ENCODE data around the gene RESP18.
"Not testable (repeated sequence)": the region's sequence is repeated elsewhere in the genome, so short reads cannot be mapped to it uniquely, and the experiment has no call there.

RESP18 gene

DNA sequence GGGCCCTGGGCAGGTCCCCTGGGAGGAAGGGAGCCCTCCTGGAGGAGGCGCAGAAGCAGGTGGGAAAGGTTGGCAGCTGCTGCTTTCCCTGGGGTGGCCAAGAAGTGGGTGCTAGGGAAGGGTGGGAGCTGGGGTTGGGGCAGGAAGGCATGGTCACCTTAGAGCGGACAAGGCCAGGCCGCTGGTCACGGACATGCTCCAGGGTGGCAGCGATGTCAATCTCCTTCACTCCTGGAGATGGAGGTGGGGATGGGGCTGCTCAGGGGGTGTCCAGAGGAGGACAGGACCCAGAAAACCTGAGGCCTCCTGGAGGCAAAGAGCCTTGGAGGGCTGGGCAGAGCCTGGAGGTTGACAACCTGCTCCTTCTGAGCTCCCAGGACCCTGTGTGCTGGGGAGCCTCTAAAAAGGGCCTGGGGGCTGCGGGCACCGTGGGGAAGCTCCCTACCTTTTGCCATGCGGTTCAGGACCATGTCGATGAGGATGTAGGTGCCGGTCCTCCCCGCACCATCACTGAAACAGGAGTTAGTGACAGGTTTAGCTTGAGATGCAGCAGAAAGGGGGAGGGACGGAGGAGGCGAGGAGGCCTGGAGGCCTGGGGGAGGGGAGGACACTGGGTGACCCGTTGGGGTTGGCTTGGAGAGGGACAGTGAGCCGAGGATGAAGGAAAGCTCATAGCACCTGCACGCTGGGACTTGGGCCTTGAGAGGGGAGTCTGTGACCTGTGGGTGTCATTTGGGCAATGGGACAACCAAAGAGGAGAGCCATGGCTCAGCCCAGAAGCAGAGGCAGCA lies 42.0 kb downstream of the RESP18 start:
- DNase-seq: no peak

- no peak for DNase-seq
Observed at GRCh38 chr2:219289537-219290361, 42.8 kb downstream of the RESP18 start.

DNA sequence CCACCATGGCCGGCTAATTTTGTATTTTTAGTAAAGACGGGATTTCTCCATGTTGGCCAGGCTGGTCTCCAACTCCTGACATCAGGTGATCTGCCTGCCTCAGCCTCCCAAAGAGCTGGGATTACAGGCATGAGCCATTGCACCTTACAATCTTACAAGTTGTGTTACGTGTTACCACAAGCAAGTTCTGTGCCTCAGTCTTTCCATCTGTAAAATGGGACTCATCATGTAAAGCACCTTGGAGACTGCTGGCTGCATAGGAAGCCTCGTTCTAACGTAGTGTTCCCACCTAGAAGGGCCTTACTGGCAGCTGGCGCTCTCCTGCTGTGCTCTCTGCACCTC lies 43.4 kb downstream of the RESP18 start:
- DNase-seq: no peak

DNA sequence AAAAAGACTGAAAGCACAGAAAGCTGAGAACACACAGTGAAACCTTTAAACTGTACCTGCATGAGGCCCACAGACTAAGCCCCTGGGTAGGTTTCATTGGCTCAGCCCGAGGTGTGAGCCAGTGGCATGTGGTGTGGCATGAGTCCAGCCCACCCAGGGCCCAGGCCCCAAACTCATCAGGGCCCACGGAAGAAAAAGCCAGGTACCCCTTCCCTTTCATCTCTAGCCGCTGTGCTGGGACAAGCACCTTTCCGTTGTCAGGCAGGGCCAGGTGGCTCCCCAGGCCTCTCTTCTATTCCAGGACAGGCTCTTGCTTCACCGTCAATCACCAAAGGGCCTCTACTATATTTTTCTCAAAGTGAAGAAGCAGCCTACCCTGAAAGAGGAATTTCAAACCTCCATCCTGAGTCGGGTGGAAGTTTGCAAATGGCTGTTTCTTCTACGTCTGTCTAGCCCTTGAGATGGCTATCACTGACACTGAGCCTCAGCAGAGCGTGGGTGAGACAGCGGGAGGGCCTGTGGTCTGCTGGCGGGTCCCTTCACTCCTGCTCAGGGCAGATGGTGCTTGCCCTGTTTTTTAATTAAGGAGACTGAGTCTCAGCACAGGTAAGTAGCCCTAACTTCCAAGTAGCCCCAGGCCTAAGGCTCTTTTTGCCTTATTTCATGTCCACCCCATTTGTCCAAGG lies 44.8 kb downstream of the RESP18 start:
- no peak for DNase-seq

- DNase-seq: not testable (repeated sequence)
Observed at GRCh38 chr2:219287116-219287440, 45.5 kb downstream of the RESP18 start.

DNA sequence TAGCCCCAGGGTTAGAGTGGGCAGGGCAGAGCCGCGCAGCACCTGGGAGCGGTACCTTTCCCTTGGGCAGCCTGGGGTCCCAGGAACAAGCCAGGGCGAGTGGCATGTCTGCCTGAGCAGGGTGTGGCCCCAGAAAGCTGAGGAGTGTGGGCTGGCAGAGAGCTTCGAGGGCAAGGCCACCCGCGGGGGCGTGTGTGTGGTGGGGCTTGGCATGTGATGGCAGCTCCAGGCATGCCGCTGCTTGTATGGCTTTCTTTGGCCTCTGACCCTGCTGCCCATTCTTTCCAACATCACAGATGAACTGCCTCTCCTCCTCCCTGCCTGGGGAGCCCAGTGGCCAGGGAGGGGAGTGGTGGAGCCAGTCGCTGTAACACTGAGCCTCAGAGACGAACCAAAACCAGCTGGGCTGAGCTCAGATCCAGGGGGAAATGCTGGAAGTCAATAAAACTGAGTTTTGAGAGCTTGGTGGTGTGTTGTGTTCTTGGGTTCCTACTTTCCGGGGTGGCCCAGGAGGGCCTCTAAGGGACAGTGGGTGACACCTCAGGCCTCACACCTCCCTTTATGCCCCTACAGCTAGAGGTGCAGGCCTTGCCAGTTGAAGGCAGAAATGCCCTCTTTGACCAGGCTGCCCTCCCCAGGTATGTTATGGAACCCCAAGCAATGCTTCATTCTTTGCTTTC lies 46.0 kb downstream of the RESP18 start:
- DNase-seq: no peak

DNA sequence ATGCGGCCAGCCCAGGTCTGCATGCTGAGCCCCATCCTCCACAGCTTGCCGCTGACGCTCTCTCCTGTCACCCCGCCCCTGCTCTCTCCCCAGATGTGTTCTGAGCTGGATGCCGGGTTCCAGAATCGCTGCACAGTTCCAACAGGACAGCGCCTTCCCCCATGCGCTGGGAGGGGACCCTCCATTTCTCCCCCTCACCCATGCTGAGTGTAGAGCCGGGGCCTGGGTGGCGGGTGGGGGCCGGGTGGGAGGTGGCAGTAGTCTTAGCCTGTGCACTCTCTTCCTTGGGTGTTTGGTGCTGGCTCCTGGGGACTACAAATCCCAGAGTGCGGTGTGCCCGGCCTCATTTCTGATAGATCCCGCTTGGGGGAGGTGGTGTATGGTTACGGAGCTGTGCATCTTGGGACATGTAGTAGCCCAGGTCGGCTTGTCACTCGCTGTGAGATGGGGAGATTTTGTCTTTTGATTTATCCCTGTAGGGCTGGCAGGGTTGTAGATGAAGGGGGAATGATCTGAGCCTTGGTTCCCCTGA lies 46.6 kb downstream of the RESP18 start:
- no peak for DNase-seq

- no peak for DNase-seq
Observed at GRCh38 chr2:219285373-219285735, 47.2 kb downstream of the RESP18 start.

DNA sequence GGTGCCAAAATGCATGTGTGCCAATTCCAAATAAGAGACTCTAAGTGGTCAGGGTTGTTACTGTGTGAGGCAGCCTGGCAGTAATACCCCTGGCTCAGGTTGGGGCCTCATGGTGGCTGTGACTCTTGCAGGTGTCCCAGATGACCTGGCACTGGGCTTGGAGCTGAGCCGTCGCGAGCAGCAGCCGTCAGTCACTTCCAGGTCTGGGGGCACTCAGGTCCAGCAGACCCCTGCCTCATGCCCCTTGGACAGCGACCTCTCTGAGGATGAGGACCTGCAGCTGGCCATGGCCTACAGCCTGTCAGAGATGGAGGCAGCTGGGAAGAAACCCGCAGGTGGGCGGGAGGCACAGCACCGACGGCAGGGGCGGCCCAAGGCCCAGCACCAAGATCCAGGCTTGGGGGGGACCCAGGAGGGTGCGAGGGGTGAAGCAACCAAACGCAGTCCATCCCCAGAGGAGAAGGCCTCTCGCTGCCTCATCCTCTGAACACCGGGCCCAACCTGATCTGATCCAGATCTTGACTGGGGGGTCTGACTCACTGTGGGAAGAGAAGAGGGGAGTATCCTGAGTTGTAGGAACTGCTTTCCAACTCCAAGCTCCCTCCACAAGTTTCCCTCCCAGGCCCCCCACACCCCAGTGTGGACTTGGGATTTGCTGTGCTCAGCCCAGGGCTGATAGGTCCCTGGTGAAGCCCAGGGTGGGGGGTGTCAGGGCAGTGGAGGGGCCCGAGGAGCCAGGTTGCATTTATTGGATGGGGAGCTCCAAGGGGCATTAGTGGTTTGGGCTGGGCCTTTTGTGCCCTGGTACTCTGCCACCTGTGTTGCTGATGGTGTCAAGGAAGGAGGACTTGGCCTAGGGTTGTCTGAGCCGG lies 47.8 kb downstream of the RESP18 start:
- DNase-seq: no peak

GRCh38 chr2:219282943-219283581 lies 49.5 kb downstream of the RESP18 start:
- no peak for DNase-seq

DNA sequence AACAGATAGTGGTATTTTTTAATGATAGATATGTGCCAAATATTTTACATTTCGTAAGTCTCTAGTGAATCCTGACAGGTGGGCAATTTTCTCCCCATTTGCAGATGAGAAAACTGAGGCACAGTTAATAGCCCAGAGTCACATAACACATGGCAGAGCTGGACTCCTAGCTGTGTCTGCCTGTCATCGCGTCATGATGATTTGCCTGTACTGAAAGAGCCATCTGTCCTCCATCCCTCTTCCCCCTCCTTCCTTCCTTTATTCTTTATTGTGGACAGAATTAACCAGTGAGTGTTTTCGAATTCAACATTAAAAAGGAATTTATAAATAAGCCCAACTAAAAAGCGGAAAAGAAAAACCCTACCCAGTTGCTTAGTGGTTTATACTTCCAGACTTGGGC lies 50.2 kb downstream of the RESP18 start:
- no peak for DNase-seq

DNA sequence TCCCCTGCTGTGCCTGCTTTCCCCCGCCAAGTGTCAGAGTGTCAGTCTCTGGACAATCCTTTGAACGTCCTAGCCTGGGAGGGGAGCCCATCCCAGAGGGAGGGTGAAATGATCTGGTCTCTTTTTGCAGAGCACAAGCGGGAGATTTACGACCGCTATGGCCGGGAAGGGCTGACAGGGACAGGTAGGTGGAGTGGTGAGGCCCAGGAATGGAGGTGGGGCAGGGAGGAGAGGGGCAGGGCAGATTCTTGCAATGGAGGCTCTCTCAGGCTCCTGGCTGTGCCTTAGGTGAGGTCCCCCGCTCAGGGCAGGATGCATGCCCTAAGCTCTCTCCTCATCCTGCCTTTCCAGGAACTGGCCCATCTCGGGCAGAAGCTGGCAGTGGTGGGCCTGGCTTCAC lies 51.0 kb downstream of the RESP18 start:
- DNase-seq: no peak

- DNase-seq: no peak
Observed at GRCh38 chr2:219280651-219281050, 51.9 kb downstream of the RESP18 start.

- no peak for DNase-seq
Observed at GRCh38 chr2:219279916-219280516, 52.5 kb downstream of the RESP18 start.

- peak; percentile 95 for DNase-seq
Observed at GRCh38 chr2:219279151-219279915, 53.2 kb downstream of the RESP18 start, which contains the start of gene DNAJB2. Gene DNAJB2 (plus strand): TSS chr2:219279366. CDS start chr2:219279834, 468 bp downstream.

DNA sequence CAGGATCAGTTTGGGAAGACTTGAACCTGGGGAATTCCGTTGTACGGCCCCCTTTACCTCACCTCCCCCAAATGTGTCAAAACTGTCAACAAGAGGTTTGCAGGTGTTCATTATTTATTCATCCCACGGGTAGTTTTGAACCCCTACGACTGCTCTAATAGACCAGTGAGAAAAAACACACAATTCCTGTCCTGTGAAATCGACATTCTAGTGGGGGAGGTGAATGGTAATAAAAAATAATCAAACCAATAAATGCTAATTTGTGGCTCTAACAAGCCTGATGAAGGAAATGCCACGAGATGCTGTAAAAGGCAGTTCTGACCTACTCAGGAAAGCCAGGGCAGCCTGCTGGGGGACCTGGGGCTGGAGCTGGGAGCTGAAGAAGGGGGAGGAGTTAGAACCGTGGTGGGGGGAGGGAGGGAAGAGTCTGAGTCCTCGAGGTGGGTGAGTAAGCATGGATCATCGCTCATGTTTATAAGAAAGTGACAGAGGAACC lies 53.8 kb downstream of the RESP18 start:
- no peak for DNase-seq

DNA sequence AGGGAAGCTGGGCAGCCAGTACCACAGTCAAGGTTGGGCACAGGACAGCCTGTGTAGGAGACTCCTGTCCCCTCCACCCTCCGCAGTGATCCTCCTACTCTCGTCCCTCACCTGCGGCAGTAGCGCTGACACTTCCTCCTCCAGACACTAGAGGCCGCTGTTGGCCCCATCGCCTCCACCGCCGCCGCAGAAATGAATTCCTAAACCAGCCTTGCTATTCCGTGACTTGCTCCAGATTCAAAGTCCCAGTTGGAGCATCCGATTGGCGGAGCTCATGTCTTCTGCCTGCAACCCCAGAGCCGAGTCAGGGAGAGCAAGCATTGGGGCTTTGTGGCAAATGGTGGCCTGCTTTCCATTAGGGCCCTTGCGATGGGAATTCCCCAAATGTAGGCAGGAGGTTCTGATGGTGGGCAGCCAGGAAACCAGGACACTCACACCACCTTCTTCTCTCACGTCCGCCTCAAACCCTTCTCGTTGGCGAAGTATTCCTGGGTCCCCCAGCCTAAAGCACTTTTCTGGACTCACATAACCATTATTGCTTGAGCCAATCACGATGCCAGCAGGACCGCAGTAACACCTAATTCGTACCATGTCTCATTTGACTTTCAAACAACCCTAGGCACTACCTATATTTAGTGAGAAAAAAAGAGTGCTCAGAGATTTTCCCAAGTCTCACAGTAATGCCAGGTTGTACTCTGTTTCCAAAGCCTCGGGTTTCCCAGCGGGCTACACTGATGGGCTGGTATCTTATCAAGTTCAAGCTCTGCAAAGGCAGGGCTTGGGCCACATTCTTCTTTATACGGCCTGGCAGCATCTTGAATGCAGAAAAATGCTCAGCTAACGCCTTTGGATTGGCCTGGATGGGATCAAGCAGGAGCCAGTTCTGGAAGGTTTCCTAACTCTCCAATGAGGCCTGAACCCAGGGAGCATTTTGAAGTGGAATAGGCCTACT lies 54.6 kb downstream of the RESP18 start:
- DNase-seq: peak; percentile 67

All from DMS153 (cell line).